ENCODE results near the gene ELP6.

GRCh38 chr3:47476330-47476626, 37.2 kb downstream of the ELP6 start:
- TF ChIP-seq CTCF (IDR thresholded peaks at IDR 0.05) (no peak), POLR2AphosphoS5 (IDR thresholded peaks at IDR 0.05; ENCODE audit: low read depth, low read length) (no peak), REST (IDR thresholded peaks at IDR 0.05; ENCODE audit: insufficient read depth in 1 of 2, low read depth in 2 of 2, low read length in 1 of 2) (no peak), SIN3A (IDR thresholded peaks at IDR 0.05; ENCODE audit: borderline replicate concordance, insufficient read depth, low read depth, low read length) (no peak), TCF7L2 (IDR thresholded peaks at IDR 0.05; ENCODE audit: low read depth, low read length) (no peak)
